Right renal cortex interstitium (tissue), 3 donors: ENCODE data around the gene PVALEF. TPM values are rescaled to one million over a fixed set of nuclear protein-coding genes. Genes with fewer than 3 reads are reported as not detected.

Experiments
- DNase-seq, 3 donors: peaks; one replicate each; pipeline ENCODE4 v3.0.0-alpha.2; 2013; ENCODE audit warnings: low read depth in 3 of 3, low spot score in 2 of 3
- polyA plus RNA-seq, 3 donors: library from polyadenylated mRNA; unstranded; fragments of 120-200 nt; gene quantifications; one replicate each; pipeline ENCODE4 v1.2.1, GENCODE V29; 2013; ENCODE audit not compliant: insufficient read length in 3 of 3

Gene PVALEF
- polyA plus RNA-seq, 3 donors: 0.10 to 0.50 (median 0.10) TPM

- DNase-seq: no peak
Observed at GRCh38 chr17:81231766-81232581, 66.7 kb downstream of the PVALEF start.

Other genes starting within 250 kb of the PVALEF start
- 10 to 100 TPM; 28.3 to 31.9 (median 30.4) TPM for gene CHMP6, start 173.7 kb upstream of the PVALEF start, polyA plus RNA-seq
- gene BAIAP2, start 130.4 kb upstream of the PVALEF start, polyA plus RNA-seq: 10 to 100 TPM; 34.8 to 40.4 (median 36.6) TPM
- 1 to 10 TPM; 2.9 to 3.9 (median 3.1) TPM for gene AATK, start 714 bp downstream of the PVALEF start, polyA plus RNA-seq
- gene CEP131, start 57.5 kb downstream of the PVALEF start, polyA plus RNA-seq: 10 to 100 TPM; 12.2 to 14.2 (median 12.2) TPM
- gene TEPSIN, start 73.5 kb downstream of the PVALEF start, polyA plus RNA-seq: 10 to 100 TPM; 10.5 to 12.9 (median 11.8) TPM
- 10 to 100 TPM; 41.1 to 59.0 (median 53.6) TPM for gene NDUFAF8, start 73.8 kb downstream of the PVALEF start, polyA plus RNA-seq
- 10 to 100 TPM; 45.1 to 55.0 (median 46.6) TPM for gene SLC38A10, start 129.8 kb downstream of the PVALEF start, polyA plus RNA-seq
- 10 to 100 TPM; 13.4 to 15.8 (median 15.2) TPM for gene BAHCC1, start 229.9 kb downstream of the PVALEF start, polyA plus RNA-seq